GM21737 (cell line): ENCODE measurements around the gene SEC22C.
"Not testable (repeated sequence)": the region's sequence is repeated elsewhere in the genome, so short reads cannot be mapped to it uniquely, and the experiment has no call there.

Experiments
- ATAC-seq: cut with Tn5 transposase; IDR thresholded peaks from one replicate; pipeline ENCODE4 v1.9.1; 2021; ENCODE audit warnings: mild to moderate bottlenecking, moderate library complexity; ENCODE audit not compliant: unreplicated experiment

Gene SEC22C

DNA sequence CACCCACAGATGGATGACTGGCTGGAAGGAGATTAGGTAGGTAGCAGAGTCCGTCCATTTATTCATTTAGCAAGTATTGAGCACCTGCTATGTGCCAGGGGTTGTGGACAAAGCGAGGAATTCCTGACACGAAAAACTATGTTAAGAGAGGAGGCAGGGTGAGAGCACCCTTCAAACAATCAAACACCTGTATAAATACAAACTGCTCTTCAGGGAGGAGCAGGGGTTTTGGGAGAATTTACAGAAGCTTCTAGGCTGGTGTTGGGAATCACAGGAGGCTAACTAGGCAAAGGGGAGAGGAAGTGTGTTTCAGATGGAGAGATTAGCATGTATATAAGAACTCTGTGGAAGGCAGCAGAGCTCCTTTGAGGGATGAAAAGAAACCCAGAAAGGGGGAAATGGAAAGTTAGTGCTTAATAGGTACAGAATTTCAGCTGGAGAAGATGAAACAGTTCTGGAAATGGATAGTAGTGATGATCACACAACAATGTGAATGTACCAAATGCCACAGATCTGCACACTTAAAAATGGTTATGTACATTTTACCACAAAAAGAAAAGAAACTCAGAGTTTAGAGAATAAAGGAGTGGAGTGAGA, 805 bp upstream of the SEC22C start:
- ATAC-seq, result no peak

DNA sequence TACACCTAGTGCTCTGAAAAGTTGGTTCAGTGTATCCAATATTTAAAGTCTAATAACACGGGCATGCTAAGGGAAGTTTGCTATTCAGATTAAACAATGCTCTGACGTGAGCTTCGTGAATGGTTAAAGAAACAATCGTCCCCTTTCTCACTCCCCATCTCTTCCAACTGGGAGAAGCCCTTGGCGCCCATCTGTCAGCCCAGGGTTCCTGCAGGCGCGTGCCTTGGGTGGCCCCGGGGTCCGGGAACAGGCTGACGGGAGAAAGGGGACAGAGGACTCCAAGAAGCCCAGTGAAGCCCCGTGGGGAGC, 413 bp downstream of the SEC22C start:
- ATAC-seq, result no peak

DNA sequence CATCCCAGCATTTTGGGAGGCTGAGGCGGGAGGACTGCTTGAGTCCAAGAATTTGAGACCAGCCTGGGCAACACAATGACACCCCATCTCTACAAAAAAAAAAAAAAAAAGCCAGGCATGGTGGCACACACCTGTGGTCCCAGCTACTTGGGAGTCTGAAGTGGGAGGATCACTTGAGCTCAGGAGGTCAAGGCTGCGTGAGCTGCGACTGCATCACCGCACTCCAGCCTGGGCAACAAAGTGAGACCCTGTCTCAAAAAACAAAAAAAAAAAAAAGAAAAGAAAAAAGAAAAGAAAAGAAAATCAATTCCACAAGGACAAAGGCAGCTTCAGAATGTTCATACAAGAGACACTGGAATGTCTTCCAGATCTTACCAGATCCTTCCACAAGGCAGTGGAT, 2.4 kb downstream of the SEC22C start:
- not testable (repeated sequence) for ATAC-seq

DNA sequence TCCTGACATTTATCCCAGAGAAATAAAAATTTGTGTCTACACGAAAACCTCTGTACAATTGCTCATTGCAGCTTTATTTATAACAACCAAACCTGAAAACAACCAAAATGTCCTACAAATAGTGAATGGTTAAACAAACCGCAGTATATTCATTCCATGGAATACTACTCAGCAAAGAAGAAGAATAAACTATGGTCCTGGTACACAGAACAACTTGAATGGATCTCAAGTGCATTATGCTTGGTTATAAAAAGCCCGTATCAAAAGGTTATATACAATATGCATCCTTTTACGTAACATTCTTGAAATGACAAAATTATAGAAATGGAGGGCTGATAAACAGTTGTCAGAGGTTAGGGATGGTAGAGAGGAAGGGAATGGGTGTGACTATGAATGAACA, 3.7 kb downstream of the SEC22C start:
- ATAC-seq, result no peak

DNA sequence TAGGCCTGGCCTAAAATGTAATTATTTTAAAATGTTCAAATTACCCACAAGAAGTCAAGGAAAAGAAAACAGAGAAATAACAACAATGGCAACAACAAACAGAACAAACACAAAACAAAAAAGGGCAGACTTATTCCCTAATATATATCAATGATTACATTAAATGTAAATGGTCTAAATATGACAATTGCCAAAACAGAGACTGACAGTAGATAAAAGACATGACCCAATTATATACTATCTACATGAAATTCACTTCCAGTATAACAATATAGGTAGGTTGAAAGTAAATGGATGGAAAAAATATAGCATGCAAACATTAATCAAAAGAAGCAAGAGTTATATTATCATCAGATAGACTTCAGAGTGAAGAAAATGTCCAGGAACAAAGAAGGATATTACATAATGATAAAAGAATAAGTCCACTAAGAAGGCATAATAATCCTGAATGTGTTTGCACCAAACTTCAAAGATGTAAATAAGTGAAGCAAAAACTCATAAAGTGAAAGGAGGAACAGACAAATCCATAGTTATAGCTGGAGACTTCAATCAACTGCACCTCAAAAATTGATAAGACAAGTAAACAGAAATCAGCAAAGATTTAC, 6.5 kb downstream of the SEC22C start:
- ATAC-seq, result no peak

DNA sequence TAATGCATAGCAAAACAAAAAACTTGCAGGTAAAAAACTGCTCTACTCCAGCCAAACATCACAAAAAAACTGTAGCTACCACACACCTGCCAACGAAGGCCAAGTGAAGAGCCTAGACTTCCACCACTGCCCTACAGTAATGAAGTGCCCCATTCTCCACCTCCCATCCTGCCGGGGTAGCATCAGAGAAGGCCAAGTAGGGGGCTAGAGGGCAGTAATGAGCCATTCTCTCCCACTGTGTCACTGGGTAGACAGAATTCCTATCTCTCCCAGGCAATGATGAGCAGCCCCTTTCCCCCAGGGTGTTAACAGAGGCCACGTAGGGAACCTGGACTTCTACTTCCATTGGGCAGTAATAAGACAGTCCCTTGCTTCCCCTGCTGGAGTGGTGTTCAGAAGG, 9.5 kb downstream of the SEC22C start:
- ATAC-seq, result peak; percentile 52

DNA sequence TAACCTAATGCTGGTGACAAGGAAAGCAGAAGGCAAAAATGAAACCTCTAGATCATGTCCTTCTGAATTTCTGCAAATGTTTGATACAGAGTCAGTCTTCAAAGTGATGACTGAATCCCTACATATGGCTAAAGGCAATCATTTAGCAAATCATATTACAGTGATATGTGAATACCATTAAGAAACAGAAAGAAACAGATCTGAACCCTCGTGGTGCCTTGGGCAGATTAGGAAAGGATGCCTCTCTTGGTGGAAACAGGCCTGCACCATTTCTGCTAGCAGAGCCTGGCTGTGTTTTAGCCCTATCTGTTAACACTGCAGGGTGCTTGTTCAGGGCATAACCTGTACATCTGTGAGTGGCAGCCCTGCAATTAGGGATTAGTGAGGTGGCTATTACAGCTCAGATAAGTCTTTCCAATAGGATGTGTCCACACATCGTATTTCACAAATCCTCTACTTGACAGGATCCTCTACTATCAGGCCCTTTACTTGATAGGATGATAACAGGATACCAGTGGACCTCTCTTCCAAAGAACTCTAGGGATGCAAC, 12.1 kb downstream of the SEC22C start:
- ATAC-seq, result no peak

DNA sequence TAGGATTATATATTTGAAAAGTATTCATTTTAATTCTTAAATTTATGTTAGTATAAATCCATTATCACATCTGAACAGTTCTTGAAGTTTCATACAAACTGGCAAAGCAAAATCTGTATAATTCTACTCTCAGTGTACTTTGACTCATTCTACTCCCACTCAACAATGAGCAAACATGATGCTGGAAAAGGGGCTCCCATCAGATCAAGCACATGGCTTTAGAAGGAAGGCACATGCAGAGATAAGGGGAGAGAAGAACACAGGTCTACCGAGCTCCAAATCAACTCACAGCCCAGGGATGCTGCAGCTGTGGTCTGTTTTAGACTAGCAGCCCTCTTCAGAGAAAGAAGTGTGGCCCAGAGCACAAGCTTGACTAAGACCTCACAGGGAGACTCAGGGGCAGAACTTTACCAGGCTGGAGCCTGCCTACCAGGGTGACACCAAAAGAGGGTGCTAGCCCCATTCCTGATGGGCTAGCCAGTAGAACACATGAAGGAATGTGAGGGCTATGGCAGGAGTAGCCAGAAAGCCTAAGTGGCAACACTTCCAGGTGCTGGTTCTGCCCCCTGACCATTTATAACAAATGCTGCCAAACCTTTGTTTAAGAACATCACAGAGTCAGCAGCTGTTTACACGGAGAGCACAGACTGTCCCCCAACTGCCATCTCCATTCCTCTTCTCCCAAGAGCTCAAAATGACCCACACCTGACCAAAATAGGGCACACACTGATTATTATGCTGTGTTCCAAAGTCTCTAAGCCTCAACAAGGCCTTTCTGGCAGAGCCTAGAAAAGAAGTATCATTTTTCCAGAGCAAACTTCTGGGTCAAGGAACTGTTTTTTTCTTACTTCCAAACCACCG, 19.5 kb downstream of the SEC22C start:
- no peak for ATAC-seq

DNA sequence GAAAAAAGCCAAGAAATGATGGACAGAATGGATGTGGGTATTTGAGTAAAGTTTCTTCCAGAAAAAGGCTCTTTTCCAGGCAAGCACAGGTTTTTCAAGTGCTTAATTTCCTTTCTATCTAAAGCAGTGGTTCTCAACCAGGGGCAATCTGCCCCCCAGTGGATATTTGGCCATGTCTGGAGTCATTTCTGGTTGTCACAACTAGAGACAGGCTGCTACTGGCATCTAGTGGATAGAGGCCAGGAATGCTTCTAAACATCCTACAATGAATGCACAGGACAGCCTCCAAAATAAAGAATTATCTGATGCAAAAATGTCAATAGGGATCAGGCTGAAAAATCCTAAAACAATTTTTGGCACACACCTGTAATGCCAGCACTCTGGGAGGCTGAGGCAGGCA, 23.9 kb downstream of the SEC22C start:
- no peak for ATAC-seq

DNA sequence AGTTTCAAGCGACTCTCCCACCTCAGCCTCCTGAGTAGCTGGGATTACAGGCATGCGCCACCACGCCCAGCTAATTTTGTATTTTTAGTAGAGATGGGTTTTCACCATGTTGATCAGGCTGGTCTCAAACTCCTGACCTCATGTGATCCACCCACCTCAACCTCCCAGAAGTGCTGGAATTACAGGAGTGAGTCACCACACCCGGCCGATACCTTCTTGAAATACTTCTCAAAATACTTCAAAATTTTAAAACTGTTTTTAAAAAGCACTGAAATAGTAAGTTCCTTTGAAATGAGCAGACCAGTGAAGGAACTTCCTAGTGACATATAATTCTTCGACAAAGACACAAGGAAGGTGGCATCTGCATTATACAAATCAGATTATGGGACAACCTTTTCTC, 24.9 kb downstream of the SEC22C start:
- not testable (repeated sequence) for ATAC-seq

DNA sequence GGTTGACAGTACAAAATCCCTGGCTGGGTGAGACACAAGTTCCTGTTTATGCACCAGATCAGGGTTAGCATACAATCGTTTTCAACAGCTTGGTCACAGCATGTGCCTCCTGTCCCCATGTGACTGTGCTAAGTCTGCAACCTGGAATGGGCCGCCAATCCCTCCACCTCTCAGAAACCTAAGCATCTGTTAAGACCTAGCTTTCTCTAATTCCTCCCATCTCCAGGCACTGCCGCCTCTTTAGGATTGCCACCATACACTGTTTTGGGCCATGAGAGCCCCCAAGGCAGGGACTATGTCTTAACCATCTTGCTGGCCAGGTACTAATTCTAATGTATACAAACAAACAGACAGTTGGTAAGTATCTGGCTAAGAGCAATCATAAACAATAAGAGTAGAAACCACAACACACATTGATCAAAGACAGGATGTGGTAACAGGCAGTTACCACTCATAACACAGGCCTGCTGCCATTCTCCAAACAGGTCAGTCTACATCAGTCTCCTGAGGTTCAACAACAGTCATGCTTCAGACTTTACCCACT, 25.6 kb downstream of the SEC22C start:
- ATAC-seq, result no peak

DNA sequence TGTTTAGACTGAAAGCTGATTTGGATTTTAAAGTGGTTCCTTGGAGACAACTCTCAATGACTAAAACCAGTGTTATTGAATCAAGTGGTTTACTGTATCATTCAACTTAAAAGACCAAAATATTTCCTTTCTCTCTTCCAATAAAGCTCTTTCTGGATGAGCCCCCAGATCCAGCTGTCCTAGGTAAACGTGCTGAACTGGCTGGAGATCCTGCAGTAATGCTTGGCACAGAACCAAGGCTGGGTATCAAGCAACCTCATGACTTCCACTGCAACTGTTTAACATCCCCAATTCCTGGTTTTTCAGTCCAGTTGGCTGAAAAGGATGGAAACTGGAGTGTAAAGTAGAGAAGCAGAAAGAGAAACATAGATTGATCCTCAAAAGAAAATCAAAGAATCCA, 28.9 kb downstream of the SEC22C start:
- ATAC-seq, result no peak

DNA sequence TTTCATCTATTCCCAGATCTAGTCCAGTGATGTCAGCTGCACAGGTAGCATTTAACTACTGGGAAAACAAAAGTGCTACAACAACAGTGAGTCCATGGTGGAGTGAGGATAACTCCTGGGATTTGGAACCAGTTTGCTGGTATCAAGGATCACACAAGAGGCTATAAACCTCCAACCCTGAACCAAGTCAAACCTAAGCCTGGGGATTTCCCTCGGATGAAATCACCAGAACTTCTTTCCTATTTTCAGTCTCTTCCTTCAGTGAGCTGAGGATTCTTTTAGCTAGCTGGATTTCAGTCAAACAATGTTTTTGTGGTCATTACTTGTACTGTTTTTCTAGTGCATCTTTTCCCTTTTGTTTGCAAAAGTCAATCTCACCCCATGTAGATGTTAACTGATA, 31.5 kb downstream of the SEC22C start:
- no peak for ATAC-seq

DNA sequence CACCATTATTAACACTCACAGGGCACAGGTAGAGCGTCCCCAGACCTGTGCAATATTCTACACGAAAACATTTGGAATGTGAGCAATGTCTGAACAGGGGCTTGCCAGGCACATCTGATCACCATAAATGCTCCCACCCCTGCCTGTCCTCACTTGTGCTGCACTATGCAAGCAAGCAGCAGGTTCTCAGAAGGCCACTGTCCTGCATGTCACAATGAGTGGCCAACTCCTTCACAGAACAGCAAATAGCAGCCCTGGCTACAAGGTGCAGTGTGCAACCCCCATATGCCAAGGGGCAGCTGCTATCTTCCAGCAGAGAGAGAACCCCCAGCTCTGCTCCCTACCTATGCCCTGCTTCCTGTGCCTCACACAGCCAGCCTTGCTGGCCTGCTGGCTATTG, 32.6 kb downstream of the SEC22C start:
- ATAC-seq, result no peak

DNA sequence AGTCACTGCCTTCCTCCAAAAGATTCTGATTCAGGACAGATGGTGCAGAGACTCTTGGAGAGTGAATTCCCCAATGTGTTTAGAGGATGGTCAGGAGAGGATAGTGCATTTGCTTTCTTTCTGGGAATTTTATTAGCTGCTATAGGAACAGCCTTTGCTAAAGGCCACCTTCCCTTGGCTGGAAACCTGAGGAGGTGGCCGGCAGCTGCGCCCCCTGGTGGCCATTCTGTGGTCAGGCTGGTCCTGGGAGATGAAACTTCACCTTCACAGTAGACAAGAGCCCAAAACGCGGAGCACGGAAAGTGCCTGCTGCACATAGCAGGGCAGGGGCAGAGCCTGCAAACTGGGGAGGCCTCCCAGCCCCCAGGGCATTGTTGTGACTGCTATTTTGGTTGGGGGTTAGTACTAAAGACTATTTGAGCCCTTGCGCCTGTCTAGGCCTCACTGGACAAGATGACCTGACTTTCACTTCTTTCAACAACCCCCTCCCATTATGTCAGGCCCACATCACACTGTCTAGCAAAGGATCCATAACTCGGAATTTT, 34.3 kb downstream of the SEC22C start:
- no peak for ATAC-seq

DNA sequence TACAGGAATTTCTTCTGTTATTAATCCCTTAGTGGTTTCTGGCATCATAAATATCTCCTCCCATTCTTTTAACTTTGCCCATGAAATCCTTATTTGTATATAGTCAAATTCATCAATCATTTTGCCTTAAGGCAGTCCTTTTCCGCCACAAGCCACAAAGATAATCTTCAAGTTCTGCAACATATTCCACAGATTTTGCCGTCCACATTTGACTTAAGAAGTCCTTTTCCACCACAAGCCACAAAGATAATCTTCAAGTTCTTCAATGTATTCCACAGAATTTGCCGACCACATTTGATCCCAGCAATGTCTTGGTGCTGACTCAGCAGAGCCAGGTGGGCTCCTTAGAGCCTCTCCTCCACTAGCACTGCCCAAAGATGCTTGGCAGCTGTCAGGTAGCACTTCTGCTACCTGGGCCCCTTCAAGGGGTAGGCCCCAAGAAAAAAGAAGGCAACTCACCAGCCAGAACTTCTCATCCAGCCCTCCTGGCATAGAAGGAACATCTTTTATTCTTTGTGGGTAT, 35.0 kb downstream of the SEC22C start:
- ATAC-seq, result no peak

DNA sequence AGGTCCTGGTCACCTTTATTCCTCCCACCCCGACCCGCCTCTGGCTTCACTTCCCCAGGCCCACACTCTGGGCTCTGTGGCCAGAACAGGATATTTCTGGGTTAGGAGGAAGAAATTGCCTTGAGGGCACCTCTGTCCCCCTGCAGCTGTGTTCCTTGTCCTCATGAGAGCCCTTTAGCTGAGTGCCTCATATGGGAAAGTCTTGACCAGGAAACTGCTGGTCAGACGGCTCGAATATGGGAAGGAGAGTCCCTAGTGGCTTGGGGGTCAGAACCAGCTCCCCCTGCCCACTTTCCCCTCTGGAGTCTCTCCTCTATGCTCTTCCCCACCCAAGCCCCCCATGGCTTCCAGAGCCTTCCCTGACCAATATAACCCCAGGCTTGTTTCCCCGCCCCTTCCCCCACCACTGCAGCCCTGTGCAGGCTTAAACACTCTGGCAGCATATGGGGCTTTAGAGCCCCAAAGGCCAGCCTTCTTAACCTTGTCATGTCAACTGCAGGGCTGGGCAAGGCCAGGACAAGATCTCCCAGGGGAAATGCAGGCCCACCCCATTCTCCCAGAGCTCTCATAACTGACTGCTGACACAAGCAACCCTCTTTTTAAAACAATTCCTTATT, 36.4 kb downstream of the SEC22C start:
- ATAC-seq, result no peak

DNA sequence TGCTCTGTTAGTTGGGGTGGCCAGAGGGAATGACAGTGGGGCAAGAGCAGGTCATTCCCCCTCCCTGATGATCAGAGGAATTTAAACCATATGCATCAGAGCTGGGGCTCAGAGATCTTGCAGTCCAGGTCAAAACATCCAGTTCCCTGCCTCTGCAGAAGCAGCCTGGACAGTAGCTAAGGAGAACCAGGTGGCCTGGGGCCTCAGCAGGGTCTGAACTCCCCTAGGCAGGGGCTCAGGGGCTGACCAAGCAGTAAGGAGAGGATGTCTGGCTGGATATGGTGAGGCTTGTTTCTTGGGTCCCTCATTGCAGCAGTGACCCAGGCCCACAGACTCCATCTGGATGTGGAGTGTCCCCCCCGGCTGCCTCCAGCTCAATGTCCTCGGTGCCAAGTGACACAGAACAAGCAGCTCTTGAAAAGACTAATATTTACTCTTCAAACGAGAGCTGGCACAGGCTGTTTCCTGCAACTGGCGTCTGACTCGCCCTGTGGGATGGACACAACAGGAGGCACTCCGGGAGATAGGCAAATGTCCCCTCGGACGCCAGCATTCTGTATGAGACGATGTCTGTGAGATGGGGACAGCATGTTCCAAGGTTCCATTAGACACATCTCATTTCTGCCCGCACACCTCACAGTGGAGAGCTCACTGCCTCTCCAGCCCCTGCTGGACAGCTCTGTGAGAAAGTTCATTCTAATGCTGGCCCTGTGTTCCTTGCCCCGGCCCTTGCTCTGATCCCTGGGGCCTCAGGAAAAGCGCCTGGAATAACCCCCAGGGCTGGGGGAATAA, 37.1 kb downstream of the SEC22C start:
- no peak for ATAC-seq

DNA sequence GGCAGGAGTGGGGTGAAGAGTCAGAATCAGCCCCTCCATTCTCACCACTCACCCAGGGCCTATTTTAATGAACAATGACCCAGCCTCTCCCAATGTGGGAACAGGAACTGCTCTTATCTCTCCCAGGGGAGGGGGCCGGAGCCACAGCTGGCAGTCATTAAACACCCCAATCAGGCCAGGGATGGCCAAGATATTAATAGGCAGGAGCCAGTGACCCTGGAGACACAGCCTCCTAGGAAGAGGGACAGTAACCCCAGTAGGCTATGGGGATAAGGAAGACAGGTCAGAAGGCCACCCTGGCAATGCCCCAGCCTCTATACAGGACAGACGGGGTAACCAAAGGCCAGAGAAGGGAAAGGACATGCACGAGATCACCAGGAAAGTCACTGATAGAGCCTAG, 40.7 kb downstream of the SEC22C start:
- no peak for ATAC-seq
